HepG2 (cell line): ENCODE results near the gene SGSH. TPM values are rescaled to one million over a fixed set of nuclear protein-coding genes. Genes with fewer than 3 reads are reported as not detected.

Source experiments
- ELF4 ChIP-seq: sonication (generic); formaldehyde crosslinking; IDR thresholded peaks from 2 replicates; pipeline ENCODE4 v1.5.0; 2020; ENCODE audit warnings: missing genetic modification reagents, mild to moderate bottlenecking, moderate library complexity, borderline replicate concordance
- FOXA3 ChIP-seq: IDR thresholded peaks from 2 replicates; pipeline ENCODE4 v1.6.1; 2016; ENCODE audit warnings: missing genetic modification reagents, missing compliant biosample characterization
- ISL2 ChIP-seq: sonication (generic); formaldehyde crosslinking; IDR thresholded peaks from 2 replicates; pipeline ENCODE4 v1.5.0; 2020; ENCODE audit warnings: missing genetic modification reagents
- KDM1A ChIP-seq: IDR thresholded peaks from 2 replicates; pipeline ENCODE4 v1.6.1; 2016; ENCODE audit warnings: missing compliant biosample characterization
- MAX ChIP-seq: IDR thresholded peaks from 2 replicates; pipeline ENCODE4 v1.6.1; 2012; ENCODE audit warnings: inconsistent platforms
- MXI1 ChIP-seq: IDR thresholded peaks from 3 replicates; pipeline ENCODE4 v1.6.1; 2012; ENCODE audit warnings: low read depth, low read length, inconsistent platforms, borderline replicate concordance
- NFYC ChIP-seq: IDR thresholded peaks from 2 replicates; pipeline ENCODE4 v1.6.1; 2016; ENCODE audit warnings: missing genetic modification reagents, missing compliant biosample characterization
- PAF1 ChIP-seq: IDR thresholded peaks from 2 replicates; pipeline ENCODE4 v1.6.1; 2016; ENCODE audit warnings: missing genetic modification reagents, missing compliant biosample characterization
- PHB2 ChIP-seq: fragments of 450-650 bp; IDR thresholded peaks from 2 replicates; pipeline ENCODE4 v1.6.1; 2018; ENCODE audit not compliant: partially characterized antibody
- PHF5A ChIP-seq: IDR thresholded peaks from one replicate; pipeline ENCODE4 v1.6.1; 2018; ENCODE audit warnings: low read depth, missing genetic modification reagents; ENCODE audit not compliant: unreplicated experiment
- POLR2AphosphoS5 ChIP-seq: IDR thresholded peaks from 2 replicates; pipeline ENCODE4 v1.6.1; 2012; ENCODE audit warnings: low read depth, low read length
- RBFOX2 ChIP-seq: fragments of 200-400 bp; formaldehyde crosslinking; IDR thresholded peaks from 2 replicates; pipeline ENCODE4 v1.6.1; 2017; ENCODE audit warnings: low read depth, mild to moderate bottlenecking, low read length
- ZBED4 ChIP-seq: sonication (generic); formaldehyde crosslinking; IDR thresholded peaks from 2 replicates; pipeline ENCODE4 v1.4.0; 2020; ENCODE audit warnings: missing genetic modification reagents, borderline replicate concordance
- ZBTB34 ChIP-seq: sonication (generic); formaldehyde crosslinking; IDR thresholded peaks from 2 replicates; pipeline ENCODE4 v1.8.0; 2022; ENCODE audit warnings: mild to moderate bottlenecking, missing genetic modification reagents
- ZNF607 ChIP-seq: sonication (generic); formaldehyde crosslinking; IDR thresholded peaks from 2 replicates; pipeline ENCODE4 v1.5.1; 2020; ENCODE audit warnings: missing genetic modification reagents, mild to moderate bottlenecking, borderline replicate concordance
- ZNF674 ChIP-seq: sonication (generic); formaldehyde crosslinking; IDR thresholded peaks from 2 replicates; pipeline ENCODE4 v1.5.0; 2020; ENCODE audit warnings: low read depth, mild to moderate bottlenecking, missing genetic modification reagents
- ZNF703 ChIP-seq: sonication (generic); formaldehyde crosslinking; IDR thresholded peaks from 2 replicates; pipeline ENCODE4 v1.5.1; 2020; ENCODE audit warnings: missing genetic modification reagents, mild to moderate bottlenecking, moderate library complexity, borderline replicate concordance
- polyA plus RNA-seq, 8 experiments: library from polyadenylated mRNA; depleted of rRNA in 3 of 8; stranded (reverse) in 7 of 8; unstranded in 1 of 8; fragments of >200 nt; fragmentation: Illumina TruSeq in 4 of 8; extraction: Trizol in 4 of 8; gene quantifications; 2 replicates each; pipeline versions ENCODE4 v1.2.1 to v1.2.3, GENCODE V29; 2011 to 2016; ENCODE audit warnings: low read depth in 4 of 8, missing spikeins in 1 of 8, mixed read lengths in 1 of 8; ENCODE audit not compliant: insufficient read depth in 1 of 8
- total RNA-seq, 5 experiments: library from RNA; depleted of rRNA; stranded (reverse); fragments of >200 nt; fragmentation: Illumina TruSeq; extraction: Trizol; gene quantifications; 2 replicates each; pipeline ENCODE4 v1.2.3, GENCODE V29; 2016; ENCODE audit warnings: low read depth in 1 of 5
- TF ChIP-seq, protein P1 (sequence below): sonication (generic); formaldehyde crosslinking; IDR thresholded peaks from 2 replicates; pipeline ENCODE4 v1.5.0; 2020; ENCODE audit warnings: missing genetic modification reagents
- TF ChIP-seq, protein P2 (sequence below): sonication (generic); formaldehyde crosslinking; IDR thresholded peaks from 2 replicates; pipeline ENCODE4 v1.9.0; 2021; ENCODE audit warnings: missing genetic modification reagents, borderline replicate concordance

The SGSH gene
- total and polyA plus RNA-seq, 2 of the 13 experiments (the other 11 are each of a cell fraction or from before 2014, with no cell fraction given) = 12.2 to 17.6 TPM

GRCh38 chr17:80263253-80264204 lies 43.4 kb upstream of the SGSH start (continued):
- TF ChIP-seq ZBED4 (CRISPR knock-in tag) (peak; percentile 79; the same call in 1 of the 2 replicates), ZNF607 (peak; percentile 76; the same call in 1 of the 2 replicates), PHF5A (CRISPR knock-in tag) (peak; percentile 33), NFYC (no peak; the same call in 1 of the 2 replicates), ZNF674 (CRISPR knock-in tag) (no peak), PAF1 (CRISPR knock-in tag) (no peak; the same call in 1 of the 2 replicates), MXI1 (peak; percentile 85; the same call in 1 of the 3 replicates), FOXA3 (CRISPR knock-in tag) (peak; percentile 51), ELF4 (CRISPR knock-in tag) (no peak), KDM1A (CRISPR knock-in tag) (0 out of 2 replicates have a peak, but pooled peaks have one; percentile 74), ISL2 (CRISPR knock-in tag) (peak; percentile 30; the same call in 1 of the 2 replicates), PHB2 (no peak), RBFOX2 (no peak; the same call in 1 of the 2 replicates), POLR2AphosphoS5 (peak; percentile 98), MAX (peak; percentile 73), ZNF703 (CRISPR knock-in tag) (no peak), ZBTB34 (CRISPR knock-in tag) (0 out of 2 replicates have a peak, but pooled peaks have one; percentile 55)
- TF ChIP-seq, protein P1, sequence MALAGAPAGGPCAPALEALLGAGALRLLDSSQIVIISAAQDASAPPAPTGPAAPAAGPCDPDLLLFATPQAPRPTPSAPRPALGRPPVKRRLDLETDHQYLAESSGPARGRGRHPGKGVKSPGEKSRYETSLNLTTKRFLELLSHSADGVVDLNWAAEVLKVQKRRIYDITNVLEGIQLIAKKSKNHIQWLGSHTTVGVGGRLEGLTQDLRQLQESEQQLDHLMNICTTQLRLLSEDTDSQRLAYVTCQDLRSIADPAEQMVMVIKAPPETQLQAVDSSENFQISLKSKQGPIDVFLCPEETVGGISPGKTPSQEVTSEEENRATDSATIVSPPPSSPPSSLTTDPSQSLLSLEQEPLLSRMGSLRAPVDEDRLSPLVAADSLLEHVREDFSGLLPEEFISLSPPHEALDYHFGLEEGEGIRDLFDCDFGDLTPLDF (CRISPR knock-in tag) = no peak; the same call in 1 of the 2 replicates
- TF ChIP-seq, protein P2, sequence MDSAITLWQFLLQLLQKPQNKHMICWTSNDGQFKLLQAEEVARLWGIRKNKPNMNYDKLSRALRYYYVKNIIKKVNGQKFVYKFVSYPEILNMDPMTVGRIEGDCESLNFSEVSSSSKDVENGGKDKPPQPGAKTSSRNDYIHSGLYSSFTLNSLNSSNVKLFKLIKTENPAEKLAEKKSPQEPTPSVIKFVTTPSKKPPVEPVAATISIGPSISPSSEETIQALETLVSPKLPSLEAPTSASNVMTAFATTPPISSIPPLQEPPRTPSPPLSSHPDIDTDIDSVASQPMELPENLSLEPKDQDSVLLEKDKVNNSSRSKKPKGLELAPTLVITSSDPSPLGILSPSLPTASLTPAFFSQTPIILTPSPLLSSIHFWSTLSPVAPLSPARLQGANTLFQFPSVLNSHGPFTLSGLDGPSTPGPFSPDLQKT = no peak
